K562 (cell line): ENCODE measurements around the gene C20orf96. TPM values are rescaled to one million over a fixed set of nuclear protein-coding genes. Genes with fewer than 3 reads are reported as not detected.

Experiments
- ATF1 ChIP-seq, 2 experiments: fragments of 450-650 bp in 1 of 2; IDR thresholded peaks; 2 replicates each; pipeline ENCODE4 v1.6.1; 2016; ENCODE audit warnings: missing compliant biosample characterization in 1 of 2, missing genetic modification characterization in 1 of 2
- CTCF ChIP-seq, 3 experiments: IDR thresholded peaks in 2 of 3; conservative IDR thresholded peaks in 1 of 3; 2 replicates each; pipeline ENCODE4 v1.5.1; 2011 to 2012; ENCODE audit warnings: low read length in 3 of 3, mild to moderate bottlenecking in 3 of 3, control low read depth in 2 of 3, improper control_type of control experiment in 1 of 3, inconsistent platforms in 1 of 3, low read depth in 1 of 3, mixed read lengths in 1 of 3, moderate library complexity in 1 of 3; ENCODE audit not compliant: insufficient read depth in 2 of 3
- ESRRB ChIP-seq: fragments of 250-450 bp; sonication (Bioruptor Pico); IDR thresholded peaks from 2 replicates; pipeline ENCODE4 v1.5.0; 2020; ENCODE audit warnings: mild to moderate bottlenecking, moderate library complexity, borderline replicate concordance
- ETS1 ChIP-seq: conservative IDR thresholded peaks from 2 replicates; pipeline ENCODE4 v1.6.1; 2011; ENCODE audit warnings: low read depth, mild to moderate bottlenecking, low read length; ENCODE audit not compliant: control insufficient read depth
- GATA2 ChIP-seq: sonication (generic); formaldehyde crosslinking; IDR thresholded peaks from 2 replicates; pipeline ENCODE4 v1.4.0; 2020; ENCODE audit warnings: mild to moderate bottlenecking, missing genetic modification reagents
- GTF2E2 ChIP-seq: fragments of 200-800 bp; sonication (Bioruptor generic); IDR thresholded peaks from 2 replicates; pipeline ENCODE4 v1.6.1; 2016; ENCODE audit warnings: missing genetic modification characterization, missing compliant biosample characterization
- HDAC6 ChIP-seq: IDR thresholded peaks from 2 replicates; pipeline ENCODE4 v1.6.1; 2012; ENCODE audit warnings: low read depth, mild to moderate bottlenecking, control low read depth, inconsistent platforms, low read length, moderate library complexity
- HIVEP1 ChIP-seq: fragments of 250-450 bp; sonication (Bioruptor Pico); IDR thresholded peaks from 2 replicates; pipeline ENCODE4 v1.4.0; 2020; ENCODE audit warnings: mild to moderate bottlenecking
- JUNB ChIP-seq: fragments of 450-650 bp; formaldehyde crosslinking; conservative IDR thresholded peaks from 2 replicates; pipeline ENCODE4 v1.4.0; 2020; ENCODE audit warnings: mild to moderate bottlenecking
- LARP7 ChIP-seq: fragments of 450-650 bp; IDR thresholded peaks from 2 replicates; pipeline ENCODE4 v1.6.1; 2016
- MAFF ChIP-seq: IDR thresholded peaks from 2 replicates; pipeline ENCODE4 v1.6.1; 2012; ENCODE audit warnings: low read length, improper control_type of control experiment
- MEF2A ChIP-seq: IDR thresholded peaks from 2 replicates; pipeline ENCODE4 v1.6.1; 2011; ENCODE audit warnings: low read depth, mild to moderate bottlenecking, low read length, moderate library complexity; ENCODE audit not compliant: control insufficient read depth
- MYNN ChIP-seq, 2 experiments: sonication (generic); formaldehyde crosslinking in 1 of 2; IDR thresholded peaks; 2 replicates each; pipeline versions ENCODE4 v1.5.0 to v1.6.1; 2016 to 2020; ENCODE audit warnings: antibody characterized with exemption in 1 of 2, missing genetic modification reagents in 1 of 2
- NCOA1 ChIP-seq: fragments of 450-650 bp; IDR thresholded peaks from 2 replicates; pipeline ENCODE4 v1.6.1; 2016; ENCODE audit warnings: low read depth
- POLR2H ChIP-seq: IDR thresholded peaks from 2 replicates; pipeline ENCODE4 v1.6.1; 2016; ENCODE audit warnings: missing genetic modification characterization, low read depth, mild to moderate bottlenecking, control low read depth, missing compliant biosample characterization, moderate library complexity
- RAD51 ChIP-seq: fragments of 450-650 bp; IDR thresholded peaks from 2 replicates; pipeline ENCODE4 v1.7.1; 2016; ENCODE audit warnings: low read depth, mild to moderate bottlenecking, borderline replicate concordance
- SETDB1 ChIP-seq: IDR thresholded peaks from one replicate; pipeline ENCODE4 v1.6.1; 2012; ENCODE audit warnings: low read length, control low read depth, inconsistent platforms
- SMARCC2 ChIP-seq: fragments of 450-650 bp; IDR thresholded peaks from 2 replicates; pipeline ENCODE4 v1.6.1; 2017; ENCODE audit warnings: antibody characterized with exemption, moderate library complexity, mild to moderate bottlenecking, low read depth
- SUPT5H ChIP-seq: fragments of 450-650 bp; IDR thresholded peaks from 2 replicates; pipeline ENCODE4 v1.6.1; 2016
- TAL1 ChIP-seq: fragments of 450-650 bp; IDR thresholded peaks from 2 replicates; pipeline ENCODE4 v1.6.1; 2016; ENCODE audit warnings: mild to moderate bottlenecking
- TFAM ChIP-seq: fragments of 250-450 bp; sonication (Bioruptor Pico); conservative IDR thresholded peaks from 2 replicates; pipeline ENCODE4 v1.5.0; 2021; ENCODE audit warnings: mild to moderate bottlenecking, moderate library complexity
- THRA ChIP-seq: fragments of 450-650 bp; IDR thresholded peaks from 2 replicates; pipeline ENCODE4 v1.6.1; 2017; ENCODE audit warnings: mild to moderate bottlenecking, moderate library complexity
- ZBTB17 ChIP-seq: fragments of 450-650 bp; formaldehyde crosslinking; IDR thresholded peaks from 2 replicates; pipeline ENCODE4 v1.4.0; 2020; ENCODE audit warnings: mild to moderate bottlenecking
- ZBTB9 ChIP-seq: fragments of 450-650 bp; formaldehyde crosslinking; IDR thresholded peaks from 2 replicates; pipeline ENCODE4 v1.4.0; 2020; ENCODE audit warnings: mild to moderate bottlenecking, moderate library complexity
- ZNF12 ChIP-seq: sonication (generic); formaldehyde crosslinking; IDR thresholded peaks from 2 replicates; pipeline ENCODE4 v1.4.0; 2020; ENCODE audit warnings: mild to moderate bottlenecking, missing genetic modification reagents
- ZNF408 ChIP-seq: fragments of 250-450 bp; sonication (Bioruptor Pico); IDR thresholded peaks from 2 replicates; pipeline ENCODE4 v1.4.0; 2020; ENCODE audit warnings: low read depth, mild to moderate bottlenecking, moderate library complexity
- polyA plus RNA-seq, 8 experiments: library from polyadenylated mRNA; depleted of rRNA in 4 of 8; stranded (reverse) in 5 of 8; unstranded in 3 of 8; fragments of >200 nt; fragmentation: Nextera tagmentation in 2 of 8; fragmentation: Illumina TruSeq in 1 of 8; extraction: Ambion mirVana in 2 of 8; extraction: Trizol in 1 of 8; gene quantifications; 2 replicates each; pipeline versions ENCODE4 v1.2.1 to v1.2.3, GENCODE V29; 2011 to 2014; ENCODE audit warnings: inconsistent platforms in 1 of 8, missing spikeins in 1 of 8
- total RNA-seq, 7 experiments: library from RNA; depleted of rRNA in 6 of 7; stranded (reverse); fragments of >200 nt in 6 of 7; fragmentation: Illumina TruSeq in 2 of 7; extraction: Trizol in 2 of 7; gene quantifications; 2 replicates each; pipeline versions ENCODE4 v1.2.1 to v1.2.3, GENCODE V29; 2011 to 2021; ENCODE audit warnings: low replicate concordance in 1 of 7

The C20orf96 gene
- total and polyA plus RNA-seq, 9 of the 15 experiments (the other 6 are each of a cell fraction or from before 2014, with no cell fraction given) = 1.7 to 11.7 (median 4.2) TPM

- no peak for TF ChIP-seq ZBTB17 (CRISPR knock-in tag)
- TF ChIP-seq ESRRB (CRISPR knock-in tag) = no peak
- 0 out of 6 replicates have a peak, but pooled peaks of 1 of the 3 experiments have one; percentile 8 for TF ChIP-seq CTCF (IDR thresholded peaks at IDR 0.05 in 2 of 3, conservative IDR thresholded peaks at IDR 0.05 in 1 of 3; ENCODE audit: insufficient read depth in 2 of 3, low read depth in 1 of 3, low read length in 3 of 3)
- no peak for TF ChIP-seq ZNF12 (CRISPR knock-in tag)
- no peak for TF ChIP-seq SETDB1
- no peak for TF ChIP-seq JUNB (CRISPR knock-in tag)
- TF ChIP-seq MYNN (IDR thresholded peaks at IDR 0.05) = no peak
- no peak for TF ChIP-seq MYNN (CRISPR knock-in tag; IDR thresholded peaks at IDR 0.05)
- TF ChIP-seq ZNF408 = no peak
- no peak for TF ChIP-seq THRA
- no peak for TF ChIP-seq MAFF
- TF ChIP-seq GATA2 = no peak
- TF ChIP-seq ATF1 (CRISPR knock-in tag; IDR thresholded peaks at IDR 0.05) = no peak
- no peak for TF ChIP-seq ATF1 (tag; IDR thresholded peaks at IDR 0.05)
- TF ChIP-seq TFAM = no peak
- TF ChIP-seq LARP7 = no peak
- no peak for TF ChIP-seq MEF2A
- no peak for TF ChIP-seq ZBTB9 (CRISPR knock-in tag)
- no peak for TF ChIP-seq HDAC6
- TF ChIP-seq SUPT5H = no peak
- no peak; the same call in 1 of the 2 replicates for TF ChIP-seq POLR2H (tag)
- no peak for TF ChIP-seq SMARCC2
- TF ChIP-seq TAL1 = no peak
- no peak for TF ChIP-seq RAD51
- no peak for TF ChIP-seq GTF2E2 (tag)
- no peak for TF ChIP-seq HIVEP1 (CRISPR knock-in tag)
- TF ChIP-seq ETS1 = no peak
- TF ChIP-seq NCOA1 = 0 out of 2 replicates have a peak, but pooled peaks have one; percentile 5
Observed at GRCh38 chr20:326645-327185, 36.2 kb upstream of the C20orf96 start (continued).
